Measurements from ENCODE around the gene GPR37L1. TPM values are rescaled to one million over a fixed set of nuclear protein-coding genes. Genes with fewer than 3 reads are reported as not detected.
"Not testable (repeated sequence)": the region's sequence is repeated elsewhere in the genome, so short reads cannot be mapped to it uniquely, and the experiment has no call there.

The GPR37L1 gene
- total and polyA plus RNA-seq, 2 experiments from 2014 or later, result 0.03 TPM; not detected in 1

DNA sequence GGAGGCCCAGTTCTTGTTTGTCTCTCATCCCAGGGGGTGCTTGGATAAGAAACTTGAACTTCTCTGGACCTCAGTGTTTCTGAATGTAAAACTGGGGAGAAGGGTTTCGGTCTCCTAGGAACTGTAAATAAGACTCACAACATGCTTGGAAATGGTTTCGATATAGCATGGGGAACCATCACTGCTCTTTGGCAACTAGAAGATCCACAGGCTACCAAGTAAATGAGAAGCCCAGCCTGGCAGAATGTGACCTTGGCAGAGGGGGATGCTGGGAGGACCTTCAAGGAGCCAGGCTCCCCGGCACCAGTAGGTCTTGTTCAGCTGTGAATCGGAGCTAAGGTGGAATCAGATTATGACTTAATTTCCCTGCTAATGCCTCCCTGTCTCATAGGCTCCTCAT lies 18.1 kb downstream of the GPR37L1 start:
- no peak overlapping the region for H3K27ac ChIP-seq
- WGBS, 2 experiments (ENCODE audit: low coverage in 1 of 2, low lambda C conversion rate in 2 of 2, missing lambda C conversion rate in 2 of 2), result 72 to 74% methylated on average over 4 of the region's 4 CpGs
- H2AFZ ChIP-seq, result no peak overlapping the region
- H3K9me3 ChIP-seq (ENCODE audit: low read depth), result no peaks in the 10 kb centered on the region
- peaks cover 6% of the 10 kb centered on the region; the same call in 1 of the 2 replicates for H3K4me1 ChIP-seq (ENCODE audit: insufficient read depth)
- H3K79me2 ChIP-seq (ENCODE audit: insufficient read depth), result peaks cover 70% of the 10 kb centered on the region
- in situ Hi-C loops (cut with MboI), result no loop called here
- no peak overlapping the region for H3K9ac ChIP-seq
- DNase-seq, result no peak
- no peaks in the 10 kb centered on the region for H3K9me2 ChIP-seq (ENCODE audit: insufficient read depth)
- H3K4me3 ChIP-seq, result no peak overlapping the region
- no peak overlapping the region for H3K4me2 ChIP-seq (ENCODE audit: unreplicated experiment)
- no peak for TF ChIP-seq EZH2phosphoT487 (IDR thresholded peaks at IDR 0.05; ENCODE audit: insufficient read depth, low read depth)
- TF ChIP-seq EZH2 (IDR thresholded peaks at IDR 0.05; ENCODE audit: insufficient read depth, poor library complexity, severe bottlenecking), result no peak
- H3K36me3 ChIP-seq (ENCODE audit: low read depth), result no peaks in the 10 kb centered on the region
- H3F3A ChIP-seq (ENCODE audit: insufficient read depth), result no peaks in the 10 kb centered on the region; the same call in 1 of the 2 replicates
- H3K27me3 ChIP-seq (replicated peaks; ENCODE audit: insufficient read depth), result no peaks in the 10 kb centered on the region
- H4K20me1 ChIP-seq (ENCODE audit: insufficient read depth), result peaks cover 10% of the 10 kb centered on the region

- DNase-seq; H3K27ac ChIP-seq; H3F3A ChIP-seq (ENCODE audit: insufficient read depth); H3K36me3 ChIP-seq (ENCODE audit: low read depth); H3K4me3 ChIP-seq; H3K27me3 ChIP-seq (replicated peaks; ENCODE audit: insufficient read depth); H3K9me3 ChIP-seq (ENCODE audit: low read depth); H3K4me1 ChIP-seq (ENCODE audit: insufficient read depth); H2AFZ ChIP-seq; H3K4me2 ChIP-seq (ENCODE audit: unreplicated experiment); H3K9ac ChIP-seq; in situ Hi-C loops (cut with MboI); H3K9me2 ChIP-seq (ENCODE audit: insufficient read depth): not testable (repeated sequence)
- Histone ChIP-seq H4K20me1 (ENCODE audit: insufficient read depth) (peaks cover 10% of the 10 kb centered on the region), H3K79me2 (ENCODE audit: insufficient read depth) (peaks cover 70% of the 10 kb centered on the region)
- WGBS, 2 experiments (ENCODE audit: low coverage in 1 of 2, low lambda C conversion rate in 2 of 2, missing lambda C conversion rate in 2 of 2), result 50 to 85% methylated on average over 1 to 3 of the region's 3 CpGs
Measured at GRCh38 chr1:202141468-202141867, 18.8 kb downstream of the GPR37L1 start.

GRCh38 chr1:202143011-202143767 lies 20.5 kb downstream of the GPR37L1 start:
- Histone ChIP-seq H3K4me3 (peak overlapping the region; percentile 86), H3K27ac (no peak overlapping the region), H3K4me1 (ENCODE audit: insufficient read depth) (peaks cover 6% of the 10 kb centered on the region; the same call in 1 of the 2 replicates), H3K4me2 (ENCODE audit: unreplicated experiment) (peak overlapping the region; percentile 86), H3K27me3 (replicated peaks; ENCODE audit: insufficient read depth) (no peaks in the 10 kb centered on the region), H3F3A (ENCODE audit: insufficient read depth) (no peaks in the 10 kb centered on the region), H2AFZ (peak overlapping the region; percentile 93), H3K9me3 (ENCODE audit: low read depth) (no peaks in the 10 kb centered on the region), H3K9me2 (ENCODE audit: insufficient read depth) (no peaks in the 10 kb centered on the region), H3K36me3 (ENCODE audit: low read depth) (no peaks in the 10 kb centered on the region), H3K79me2 (ENCODE audit: insufficient read depth) (peaks cover 68% of the 10 kb centered on the region), H3K9ac (peak overlapping the region; percentile 89), H4K20me1 (ENCODE audit: insufficient read depth) (peaks cover 10% of the 10 kb centered on the region)
- in situ Hi-C loops (cut with MboI), result no loop called here
- DNase-seq, result peak; percentile 53
- 16 to 18% methylated on average over 17 of the region's 17 CpGs for WGBS, 2 experiments (ENCODE audit: low coverage in 1 of 2, low lambda C conversion rate in 2 of 2, missing lambda C conversion rate in 2 of 2)
- TF ChIP-seq EZH2 (IDR thresholded peaks at IDR 0.05; ENCODE audit: insufficient read depth, poor library complexity, severe bottlenecking) (no peak), EZH2phosphoT487 (IDR thresholded peaks at IDR 0.05; ENCODE audit: insufficient read depth, low read depth) (no peak)

DNA sequence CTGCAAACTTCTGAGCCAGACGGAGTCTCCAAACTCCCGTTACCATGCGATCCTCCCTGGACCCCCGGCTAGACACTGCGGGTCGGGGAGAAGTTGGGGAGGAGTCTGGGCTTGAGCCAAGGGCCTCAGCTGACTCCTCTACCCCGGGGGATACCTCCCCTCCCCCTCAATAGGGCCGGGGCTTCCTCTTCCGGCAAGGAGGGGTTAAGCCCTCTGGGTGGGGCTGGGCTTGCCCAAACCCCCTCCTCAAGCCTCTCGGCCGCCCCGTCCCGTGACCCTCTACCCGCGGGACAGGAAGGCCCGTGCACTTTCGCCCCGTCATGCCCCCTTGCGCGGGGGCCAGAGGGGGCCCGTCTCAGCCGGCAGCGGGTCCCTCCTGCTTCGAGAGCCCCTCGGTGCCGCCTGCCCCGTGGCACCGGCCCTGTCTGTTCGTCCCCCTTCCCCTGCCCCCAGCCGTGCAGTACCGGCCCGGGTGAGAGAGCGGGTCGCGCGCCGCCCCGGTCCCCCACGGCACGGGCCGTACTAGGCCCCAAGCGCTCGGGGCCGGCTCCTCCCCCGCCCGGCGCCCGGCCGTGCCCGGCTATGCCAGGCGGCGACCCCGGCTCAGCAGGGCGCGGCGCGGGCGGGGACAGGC lies 21.2 kb downstream of the GPR37L1 start:
- H2AFZ ChIP-seq, result peak overlapping the region; percentile 93
- H3K4me1 ChIP-seq (ENCODE audit: insufficient read depth), result peaks cover 6% of the 10 kb centered on the region; the same call in 1 of the 2 replicates
- no peak overlapping the region for H3K27ac ChIP-seq
- H3K79me2 ChIP-seq (ENCODE audit: insufficient read depth), result peaks cover 61% of the 10 kb centered on the region
- no peaks in the 10 kb centered on the region for H3K36me3 ChIP-seq (ENCODE audit: low read depth)
- H3F3A ChIP-seq (ENCODE audit: insufficient read depth), result no peaks in the 10 kb centered on the region
- 0 to 1% methylated on average over 17 to 29 of the region's 58 CpGs for WGBS, 2 experiments (ENCODE audit: low coverage in 1 of 2, low lambda C conversion rate in 2 of 2, missing lambda C conversion rate in 2 of 2)
- H3K9ac ChIP-seq, result peak overlapping the region; percentile 89
- H3K27me3 ChIP-seq (replicated peaks; ENCODE audit: insufficient read depth), result no peaks in the 10 kb centered on the region
- peaks cover 10% of the 10 kb centered on the region for H4K20me1 ChIP-seq (ENCODE audit: insufficient read depth)
- TF ChIP-seq EZH2phosphoT487 (IDR thresholded peaks at IDR 0.05; ENCODE audit: insufficient read depth, low read depth) (no peak), EZH2 (IDR thresholded peaks at IDR 0.05; ENCODE audit: insufficient read depth, poor library complexity, severe bottlenecking) (no peak)
- H3K9me2 ChIP-seq (ENCODE audit: insufficient read depth), result no peaks in the 10 kb centered on the region
- H3K4me2 ChIP-seq (ENCODE audit: unreplicated experiment), result peak overlapping the region; percentile 86
- peak; percentile 60 for DNase-seq
- H3K9me3 ChIP-seq (ENCODE audit: low read depth), result no peaks in the 10 kb centered on the region
- in situ Hi-C loops (cut with MboI), result no loop called here
- H3K4me3 ChIP-seq, result peak overlapping the region; percentile 86
